HepG2 (cell line): ENCODE results near the gene TANGO2. TPM values are rescaled to one million over a fixed set of nuclear protein-coding genes. Genes with fewer than 3 reads are reported as not detected.

Experiments used
- ATAC-seq: fragments of 200-7000 bp; cut with Tn5 transposase; 3 replicates; pipeline ENCODE4 v1.9.1; 2020; ENCODE audit warnings: mild to moderate bottlenecking, moderate library complexity
- BruUV-seq: library from RNA; stranded (reverse); fragments of 400-500 nt; replicated peaks from 2 replicates; lab custom pipeline; 2021; lab: Mats Ljungman, UMichigan
- CTCF ChIA-PET: fragments of 300-600 bp; formaldehyde crosslinking; extraction: SDS; loops from one replicate; lab custom pipeline; 2021; ENCODE audit warnings: low total read pairs, inconsistent platforms, low intra/inter-chr PET ratio; lab: Yijun Ruan, JAX
- POLR2A ChIA-PET: fragments of 350-600 bp; sonication (Branson Sonifier 250); formaldehyde crosslinking; loops from one replicate; lab custom pipeline; 2020; ENCODE audit warnings: antibody characterized with exemption, inconsistent platforms; lab: Yijun Ruan, JAX
- DNase-seq: peaks from one replicate; pipeline ENCODE4 v3.0.0-alpha.2; 2015; ENCODE audit warnings: low spot score
- FAIRE-seq: peaks from 3 replicates; lab custom pipeline; 2011; peaks lifted over from hg19 to GRCh38; lab: Jason Lieb, UNC
- H2AFZ ChIP-seq: one replicate; pipeline ENCODE4 v1.6.1; 2011; ENCODE audit warnings: low read length, inconsistent platforms
- H3K27ac ChIP-seq: fragments of 300-600 bp; 3 replicates; pipeline ENCODE4 v1.8.0; 2011; ENCODE audit warnings: mixed run types, mild to moderate bottlenecking, mixed read lengths, low read length, inconsistent platforms; ENCODE audit not compliant: insufficient read depth; ENCODE audit errors: extremely low read length
- H3K27me3 ChIP-seq, 2 experiments: fragments of 200-600 bp in 1 of 2; 2 replicates in 1 of 2; 3 replicates in 1 of 2; pipeline versions ENCODE4 v1.6.0 to v1.8.0; 2011; ENCODE audit warnings: low read length in 2 of 2, mild to moderate bottlenecking in 2 of 2, moderate library complexity in 2 of 2, inconsistent platforms in 1 of 2; ENCODE audit not compliant: insufficient read depth in 2 of 2, control insufficient read depth in 1 of 2
- H3K36me3 ChIP-seq, 2 experiments: fragments of 200-600 bp in 1 of 2; replicated peaks in 1 of 2; 2 replicates in 1 of 2; 3 replicates in 1 of 2; pipeline versions ENCODE4 v1.5.1 to v1.8.0; 2011; ENCODE audit warnings: low read length in 2 of 2, inconsistent platforms in 1 of 2; ENCODE audit not compliant: insufficient read depth in 2 of 2, control insufficient read depth in 1 of 2
- H3K4me1 ChIP-seq: 2 replicates; pipeline ENCODE4 v1.5.1; 2012; ENCODE audit warnings: low read length, inconsistent platforms; ENCODE audit not compliant: insufficient read depth
- H3K4me2 ChIP-seq: 2 replicates; pipeline ENCODE4 v1.6.0; 2011; ENCODE audit warnings: low read depth, low read length, inconsistent platforms
- H3K4me3 ChIP-seq, 3 experiments: fragments of 200-600 bp in 1 of 3; sonication (generic), shearing (Covaris generic) in 1 of 3; replicated peaks in 1 of 3; 2 replicates each; pipeline ENCODE4 v1.5.1; 2011 to 2016; ENCODE audit warnings: low read length in 3 of 3, inconsistent platforms in 2 of 3, low read depth in 2 of 3, mild to moderate bottlenecking in 2 of 3, control low read depth in 1 of 3, mixed read lengths in 1 of 3; ENCODE audit not compliant: insufficient read depth in 1 of 3
- H3K79me2 ChIP-seq: one replicate; pipeline ENCODE4 v1.6.1; 2011; ENCODE audit warnings: low read length, inconsistent platforms; ENCODE audit not compliant: insufficient read depth
- H3K9ac ChIP-seq: 2 replicates; pipeline ENCODE4 v1.6.0; 2011; ENCODE audit warnings: mild to moderate bottlenecking, low read depth, low read length, inconsistent platforms; ENCODE audit not compliant: insufficient read depth
- H3K9me3 ChIP-seq: 2 replicates; pipeline ENCODE4 v1.5.1; 2012; ENCODE audit warnings: mild to moderate bottlenecking, low read length
- H4K20me1 ChIP-seq: 2 replicates; pipeline ENCODE4 v1.6.0; 2011; ENCODE audit warnings: inconsistent platforms, mild to moderate bottlenecking, low read length, moderate library complexity; ENCODE audit not compliant: insufficient read depth
- DMAP1 ChIP-seq: IDR thresholded peaks from 2 replicates; pipeline ENCODE4 v1.6.1; 2016
- HMG20B ChIP-seq: conservative IDR thresholded peaks from 2 replicates; pipeline ENCODE4 v1.6.1; 2016; ENCODE audit warnings: missing genetic modification reagents, missing compliant biosample characterization
- NFE2 ChIP-seq: sonication (generic); formaldehyde crosslinking; IDR thresholded peaks from 2 replicates; pipeline ENCODE4 v1.4.0; 2020; ENCODE audit warnings: missing genetic modification reagents
- RARA ChIP-seq: IDR thresholded peaks from 2 replicates; pipeline ENCODE4 v1.6.1; 2016; ENCODE audit warnings: missing genetic modification reagents, missing compliant biosample characterization
- RBAK ChIP-seq: sonication (generic); formaldehyde crosslinking; IDR thresholded peaks from 2 replicates; pipeline ENCODE4 v1.5.1; 2020; ENCODE audit warnings: mild to moderate bottlenecking, missing genetic modification reagents
- RFXAP ChIP-seq: sonication (generic); formaldehyde crosslinking; IDR thresholded peaks from 2 replicates; pipeline ENCODE4 v1.4.0; 2020; ENCODE audit warnings: missing genetic modification reagents, borderline replicate concordance
- U2AF2 ChIP-seq: fragments of 200-400 bp; formaldehyde crosslinking; IDR thresholded peaks from 2 replicates; pipeline ENCODE4 v1.6.1; 2017; ENCODE audit warnings: low read depth, mild to moderate bottlenecking, low read length
- YEATS2 ChIP-seq: sonication (generic); formaldehyde crosslinking; IDR thresholded peaks from 2 replicates; pipeline ENCODE4 v1.4.0; 2020; ENCODE audit warnings: missing genetic modification reagents, borderline replicate concordance
- ZNF329 ChIP-seq: sonication (generic); formaldehyde crosslinking; IDR thresholded peaks from 2 replicates; pipeline ENCODE4 v1.9.0; 2021; ENCODE audit warnings: low read depth, mild to moderate bottlenecking, missing genetic modification reagents
- ZNF83 ChIP-seq: sonication (generic); formaldehyde crosslinking; IDR thresholded peaks from 2 replicates; pipeline ENCODE4 v1.4.0; 2020; ENCODE audit warnings: missing genetic modification reagents, mild to moderate bottlenecking, borderline replicate concordance
- WGBS: methylation state at CpG from one replicate; pipeline ENCODE4 v1.1.6; 2017; ENCODE audit warnings: low lambda C conversion rate; 5-methylcytosine and 5-hydroxymethylcytosine counted together
- in situ Hi-C: cut with HindIII; loops from 2 replicates; pipeline ENCODE4 v1.10.0; 2017; ENCODE audit warnings: low pct_unique_long_range_greater_than_20kb; ENCODE audit not compliant: extremely low pct_ligation_motif_present
- intact Hi-C: fragments of 100-400 bp; cut with micrococcal nuclease; formaldehyde crosslinking; loops from one replicate; pipeline ENCODE4 v1.10.0; 2022; ENCODE audit not compliant: unreplicated experiment
- polyA plus RNA-seq, 8 experiments: library from polyadenylated mRNA; depleted of rRNA in 3 of 8; stranded (reverse) in 7 of 8; unstranded in 1 of 8; fragments of >200 nt; fragmentation: Illumina TruSeq in 4 of 8; extraction: Trizol in 4 of 8; gene quantifications; 2 replicates each; pipeline versions ENCODE4 v1.2.1 to v1.2.3, GENCODE V29; 2011 to 2016; ENCODE audit warnings: low read depth in 4 of 8, missing spikeins in 1 of 8, mixed read lengths in 1 of 8; ENCODE audit not compliant: insufficient read depth in 1 of 8
- total RNA-seq, 5 experiments: library from RNA; depleted of rRNA; stranded (reverse); fragments of >200 nt; fragmentation: Illumina TruSeq; extraction: Trizol; gene quantifications; 2 replicates each; pipeline ENCODE4 v1.2.3, GENCODE V29; 2016; ENCODE audit warnings: low read depth in 1 of 5
- TF ChIP-seq, protein P1 (sequence below): sonication (generic); formaldehyde crosslinking; IDR thresholded peaks from 2 replicates; pipeline ENCODE4 v1.5.1; 2020; ENCODE audit warnings: missing genetic modification reagents, mild to moderate bottlenecking, borderline replicate concordance
- TF ChIP-seq, protein P2 (sequence below): sonication (generic); formaldehyde crosslinking; IDR thresholded peaks from 2 replicates; pipeline ENCODE4 v1.4.0; 2020; ENCODE audit warnings: missing genetic modification reagents, borderline replicate concordance

TANGO2 gene
- total and polyA plus RNA-seq, 2 of the 13 experiments (the other 11 are each of a cell fraction or from before 2014, with no cell fraction given), result 12.9 to 14.8 TPM

DNA sequence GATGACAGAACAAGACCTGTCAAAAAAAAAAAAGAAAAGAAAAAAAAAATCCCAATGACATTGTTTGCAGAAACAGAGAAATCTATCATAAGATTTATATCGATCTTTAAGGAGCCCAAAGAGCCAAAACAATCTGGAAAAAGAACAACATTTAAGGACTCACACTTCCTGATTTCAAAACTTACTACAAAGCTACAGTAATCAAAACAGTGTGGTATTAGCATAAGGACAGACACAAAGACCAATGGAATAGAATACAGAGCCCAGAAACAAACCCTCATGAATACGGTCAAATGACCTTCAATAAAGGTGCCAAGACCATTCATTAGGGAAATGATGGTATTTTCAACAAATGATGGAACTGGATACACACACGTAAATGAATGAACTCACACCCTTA lies 16.4 kb upstream of the TANGO2 start:
- FAIRE-seq, result no peak
- DNase-seq, result no peak
- Histone ChIP-seq H3K4me3 (no peak overlapping the region), H3K9ac (no peak overlapping the region), H3K4me2 (no peak overlapping the region), H3K4me1 (peaks cover 35% of the 10 kb centered on the region), H3K36me3 (peaks cover 1 to 7% of the 10 kb centered on the region in 2 experiments; a peak in 2 of 5 replicates), H2AFZ (no peak overlapping the region), H4K20me1 (no peaks in the 10 kb centered on the region; the same call in 1 of the 2 replicates), H3K27me3 (no peaks in the 10 kb centered on the region), H3K9me3 (peaks cover 14% of the 10 kb centered on the region), H3K27ac (no peak overlapping the region), H3K79me2 (peaks cover 14% of the 10 kb centered on the region)
- ATAC-seq, result no peak
- ChIA-PET CTCF (no interaction called here), POLR2A (no interaction called here)
- 98% methylated on average over 3 of the region's 3 CpGs for WGBS
- no TSS peak for BruUV-seq
- intact Hi-C loops, result no loop called here
- in situ Hi-C loops, result no loop called here
- TF ChIP-seq RBAK, result no peak
- TF ChIP-seq NFE2 (CRISPR knock-in tag), result no peak
- no peak for TF ChIP-seq HMG20B (CRISPR knock-in tag)
- TF ChIP-seq, protein P1, sequence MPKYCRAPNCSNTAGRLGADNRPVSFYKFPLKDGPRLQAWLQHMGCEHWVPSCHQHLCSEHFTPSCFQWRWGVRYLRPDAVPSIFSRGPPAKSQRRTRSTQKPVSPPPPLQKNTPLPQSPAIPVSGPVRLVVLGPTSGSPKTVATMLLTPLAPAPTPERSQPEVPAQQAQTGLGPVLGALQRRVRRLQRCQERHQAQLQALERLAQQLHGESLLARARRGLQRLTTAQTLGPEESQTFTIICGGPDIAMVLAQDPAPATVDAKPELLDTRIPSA (CRISPR knock-in tag), result no peak
- TF ChIP-seq, protein P2, sequence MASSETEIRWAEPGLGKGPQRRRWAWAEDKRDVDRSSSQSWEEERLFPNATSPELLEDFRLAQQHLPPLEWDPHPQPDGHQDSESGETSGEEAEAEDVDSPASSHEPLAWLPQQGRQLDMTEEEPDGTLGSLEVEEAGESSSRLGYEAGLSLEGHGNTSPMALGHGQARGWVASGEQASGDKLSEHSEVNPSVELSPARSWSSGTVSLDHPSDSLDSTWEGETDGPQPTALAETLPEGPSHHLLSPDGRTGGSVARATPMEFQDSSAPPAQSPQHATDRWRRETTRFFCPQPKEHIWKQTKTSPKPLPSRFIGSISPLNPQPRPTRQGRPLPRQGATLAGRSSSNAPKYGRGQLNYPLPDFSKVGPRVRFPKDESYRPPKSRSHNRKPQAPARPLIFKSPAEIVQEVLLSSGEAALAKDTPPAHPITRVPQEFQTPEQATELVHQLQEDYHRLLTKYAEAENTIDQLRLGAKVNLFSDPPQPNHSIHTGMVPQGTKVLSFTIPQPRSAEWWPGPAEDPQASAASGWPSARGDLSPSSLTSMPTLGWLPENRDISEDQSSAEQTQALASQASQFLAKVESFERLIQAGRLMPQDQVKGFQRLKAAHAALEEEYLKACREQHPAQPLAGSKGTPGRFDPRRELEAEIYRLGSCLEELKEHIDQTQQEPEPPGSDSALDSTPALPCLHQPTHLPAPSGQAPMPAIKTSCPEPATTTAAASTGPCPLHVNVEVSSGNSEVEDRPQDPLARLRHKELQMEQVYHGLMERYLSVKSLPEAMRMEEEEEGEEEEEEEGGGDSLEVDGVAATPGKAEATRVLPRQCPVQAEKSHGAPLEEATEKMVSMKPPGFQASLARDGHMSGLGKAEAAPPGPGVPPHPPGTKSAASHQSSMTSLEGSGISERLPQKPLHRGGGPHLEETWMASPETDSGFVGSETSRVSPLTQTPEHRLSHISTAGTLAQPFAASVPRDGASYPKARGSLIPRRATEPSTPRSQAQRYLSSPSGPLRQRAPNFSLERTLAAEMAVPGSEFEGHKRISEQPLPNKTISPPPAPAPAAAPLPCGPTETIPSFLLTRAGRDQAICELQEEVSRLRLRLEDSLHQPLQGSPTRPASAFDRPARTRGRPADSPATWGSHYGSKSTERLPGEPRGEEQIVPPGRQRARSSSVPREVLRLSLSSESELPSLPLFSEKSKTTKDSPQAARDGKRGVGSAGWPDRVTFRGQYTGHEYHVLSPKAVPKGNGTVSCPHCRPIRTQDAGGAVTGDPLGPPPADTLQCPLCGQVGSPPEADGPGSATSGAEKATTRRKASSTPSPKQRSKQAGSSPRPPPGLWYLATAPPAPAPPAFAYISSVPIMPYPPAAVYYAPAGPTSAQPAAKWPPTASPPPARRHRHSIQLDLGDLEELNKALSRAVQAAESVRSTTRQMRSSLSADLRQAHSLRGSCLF (CRISPR knock-in tag), result no peak
- no peak for TF ChIP-seq U2AF2
- TF ChIP-seq ZNF83, result no peak
- TF ChIP-seq YEATS2 (CRISPR knock-in tag), result no peak
- no peak for TF ChIP-seq RARA (CRISPR knock-in tag)
- no peak for TF ChIP-seq ZNF329 (CRISPR knock-in tag)
- TF ChIP-seq RFXAP (CRISPR knock-in tag), result no peak
- TF ChIP-seq DMAP1, result no peak
